HS-5 (cell line): ENCODE data around the gene DNM3.

Experiments
- DNase-seq: peaks from one replicate; pipeline ENCODE4 v3.0.0-alpha.2; 2012; ENCODE audit warnings: low read depth

Gene DNM3

GRCh38 chr1:172397633-172398032 lies 556.3 kb downstream of the DNM3 start:
- no peak for DNase-seq

DNA sequence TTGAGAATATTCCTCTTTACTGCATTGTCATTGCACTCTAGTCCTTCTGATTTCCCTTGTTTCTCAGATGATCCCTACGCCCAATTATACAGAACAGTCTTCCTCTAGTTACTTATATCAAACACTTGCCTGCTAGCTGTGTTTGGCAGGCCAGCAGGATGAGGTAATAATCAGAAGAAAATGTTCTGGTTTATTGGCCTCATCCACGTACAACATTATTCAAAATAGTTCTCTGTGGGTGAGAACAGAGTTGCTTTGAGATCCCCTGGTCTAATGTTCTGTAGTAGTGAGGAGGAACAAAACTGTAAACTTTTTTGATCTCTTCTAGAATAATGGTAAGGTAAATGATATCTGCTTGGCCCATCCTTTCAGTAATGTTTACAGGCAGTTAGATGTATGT lies 556.9 kb downstream of the DNM3 start:
- DNase-seq: no peak

DNA sequence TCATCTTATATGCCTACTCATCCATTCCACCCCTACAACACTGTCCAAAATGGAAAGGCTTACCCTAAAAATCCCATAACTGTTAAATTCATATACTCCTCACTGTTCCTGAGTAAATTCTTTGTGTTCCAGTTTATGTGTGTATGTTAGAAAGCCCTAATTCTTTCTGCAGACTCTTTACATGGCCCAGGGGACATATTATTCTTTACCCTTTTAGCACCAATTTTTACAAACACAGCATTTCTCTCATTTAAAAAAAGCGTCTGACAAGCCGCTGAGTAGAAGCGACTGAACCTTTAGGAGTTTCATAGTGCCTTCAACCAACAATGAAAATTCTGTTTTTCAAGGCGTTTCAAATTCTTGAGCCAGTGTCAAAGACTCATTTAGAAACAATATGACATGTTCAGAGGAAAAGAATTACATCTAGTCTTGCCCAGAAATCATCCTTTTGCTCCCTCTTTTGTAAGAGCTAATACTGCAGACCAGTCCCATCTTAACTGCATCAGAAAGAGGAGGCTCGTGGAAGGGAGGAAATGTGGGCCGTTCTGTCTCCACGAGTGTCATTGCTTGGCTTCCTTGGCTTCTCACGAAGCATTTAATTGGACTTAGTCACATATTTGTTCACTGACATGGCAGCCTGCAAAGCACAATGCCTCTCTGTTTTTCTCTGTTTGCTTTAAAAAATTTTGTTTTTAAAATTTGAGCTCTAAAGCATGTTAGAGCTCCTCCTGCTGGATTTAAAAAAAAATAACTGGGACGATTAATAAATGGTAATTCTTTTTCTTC lies 557.9 kb downstream of the DNM3 start:
- peak; percentile 69 for DNase-seq

- DNase-seq: no peak
These were observed 558.7 kb downstream of the DNM3 start for GRCh38 chr1:172399756-172400721.

- no peak for DNase-seq
These were observed 559.4 kb downstream of the DNM3 start for GRCh38 chr1:172400722-172401105.

DNA sequence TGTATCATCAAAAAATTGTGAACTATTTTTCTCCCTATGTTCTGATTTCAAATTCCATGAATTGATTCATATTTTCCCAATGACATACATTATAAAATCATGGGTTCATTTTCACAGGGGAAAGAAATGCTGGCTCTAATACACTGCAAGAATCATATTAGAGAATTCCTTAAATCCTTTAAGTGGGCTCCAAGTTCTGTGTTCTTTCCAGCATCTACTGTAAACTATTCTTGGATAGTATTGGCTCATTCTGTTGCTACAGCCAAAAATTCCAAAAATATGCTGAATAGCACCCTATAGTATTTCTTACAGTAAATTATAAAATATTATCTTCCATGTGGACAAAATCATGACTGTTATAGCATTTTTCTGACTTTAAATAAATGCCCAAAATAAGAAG lies 560.2 kb downstream of the DNM3 start:
- no peak for DNase-seq

DNA sequence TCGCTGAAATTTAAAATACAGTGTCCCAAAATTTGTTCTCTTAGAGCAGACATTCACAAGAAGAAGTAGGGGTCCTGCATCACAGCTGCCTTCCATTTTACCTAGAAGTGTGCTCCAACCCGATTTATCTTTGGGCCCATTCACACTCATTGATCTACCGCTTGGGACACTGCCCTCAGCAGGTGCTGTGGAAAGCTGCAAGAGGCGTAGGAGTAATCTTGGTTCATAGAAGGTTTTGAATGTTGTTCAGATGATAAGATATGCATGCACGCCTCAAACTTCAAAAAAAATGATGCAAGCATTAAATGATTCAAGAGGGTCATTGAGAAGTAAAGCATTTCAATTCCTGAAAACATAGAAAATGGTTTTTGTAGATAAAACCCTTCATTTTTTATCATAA lies 560.6 kb downstream of the DNM3 start:
- DNase-seq: no peak

DNA sequence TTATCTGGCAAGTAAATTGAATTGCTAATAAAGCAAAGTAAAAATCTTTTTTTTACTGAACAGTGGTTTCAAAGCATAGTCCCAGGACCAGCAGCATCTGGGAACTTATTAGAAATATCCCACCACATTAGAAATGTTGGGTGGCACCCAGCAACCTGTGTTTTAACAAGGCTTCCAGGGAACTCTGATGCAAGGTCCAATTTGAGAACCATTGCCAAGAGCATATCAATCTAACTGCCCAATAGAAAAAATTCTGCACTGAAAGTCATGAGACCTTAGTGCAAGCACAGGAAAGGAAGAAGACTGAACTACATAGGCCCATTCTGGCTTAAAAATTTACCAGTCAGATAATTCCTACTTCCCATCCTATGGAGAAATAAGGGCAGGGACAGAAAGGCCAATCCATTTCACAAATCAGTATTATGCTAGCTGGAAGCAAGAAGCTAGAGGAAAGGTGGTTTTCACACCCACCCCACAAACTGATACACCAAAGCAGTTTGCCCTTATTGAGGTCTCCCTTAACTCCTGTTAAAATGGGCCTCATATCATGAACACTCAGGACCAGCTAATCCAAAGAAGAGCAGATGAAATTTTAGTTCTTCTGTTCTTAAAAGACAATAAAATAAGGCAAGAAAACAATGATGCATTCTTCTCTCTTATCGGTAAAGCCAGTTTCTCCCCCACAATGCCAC lies 561.7 kb downstream of the DNM3 start:
- no peak for DNase-seq

DNA sequence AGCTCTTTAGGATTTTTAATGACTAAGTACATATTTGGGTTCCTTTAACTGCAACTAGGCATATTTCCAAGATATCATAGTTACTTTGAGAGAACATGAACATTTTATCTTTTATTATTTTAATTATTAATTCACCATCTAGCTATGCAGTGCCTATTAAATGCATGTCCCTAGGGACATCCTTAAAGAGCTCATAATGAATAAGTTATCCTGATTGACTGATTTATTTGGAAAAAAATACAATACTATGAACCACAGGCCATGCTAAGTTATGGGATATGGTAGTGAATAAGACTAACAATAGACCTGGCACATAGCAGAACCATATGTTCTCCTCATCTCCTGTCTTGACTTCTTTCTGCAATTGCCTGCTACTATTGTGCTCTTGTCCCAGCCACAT lies 562.8 kb downstream of the DNM3 start:
- no peak for DNase-seq

DNA sequence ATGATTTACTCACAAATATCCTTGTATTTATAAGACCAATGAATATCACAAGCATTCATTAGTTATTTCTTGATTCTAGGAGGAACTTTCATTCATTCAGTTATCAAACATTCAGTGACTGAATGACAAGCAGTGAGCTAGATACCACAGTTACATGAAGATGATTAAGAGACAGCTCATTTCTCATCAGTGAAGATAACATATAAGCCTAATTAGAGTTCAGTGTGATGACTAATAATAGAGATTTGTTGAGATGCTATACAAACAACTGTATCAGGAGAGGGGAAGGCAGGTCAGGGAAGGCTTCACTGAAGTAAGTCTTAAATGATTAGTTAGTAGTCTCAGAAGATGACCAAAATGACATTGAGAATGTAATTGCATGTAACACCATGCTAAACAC lies 564.6 kb downstream of the DNM3 start:
- DNase-seq: no peak

DNA sequence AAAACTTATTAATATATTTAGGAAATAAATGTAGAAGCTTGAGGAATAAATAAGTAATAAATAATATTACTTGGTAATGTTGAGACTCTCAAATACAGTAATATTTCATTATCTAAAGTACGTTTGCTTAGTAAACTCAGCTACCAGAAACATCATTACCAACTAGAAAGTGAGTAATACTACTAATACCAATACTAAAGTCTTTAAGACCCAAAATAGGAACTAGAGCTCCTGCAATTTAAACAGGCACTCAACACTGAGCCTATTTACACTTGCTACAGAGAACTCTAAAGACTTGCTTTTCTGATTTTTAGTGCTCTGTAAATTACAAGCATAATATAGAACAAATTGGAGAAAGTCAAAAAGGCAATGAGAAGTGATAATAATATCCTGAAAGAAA lies 565.7 kb downstream of the DNM3 start:
- no peak for DNase-seq

DNA sequence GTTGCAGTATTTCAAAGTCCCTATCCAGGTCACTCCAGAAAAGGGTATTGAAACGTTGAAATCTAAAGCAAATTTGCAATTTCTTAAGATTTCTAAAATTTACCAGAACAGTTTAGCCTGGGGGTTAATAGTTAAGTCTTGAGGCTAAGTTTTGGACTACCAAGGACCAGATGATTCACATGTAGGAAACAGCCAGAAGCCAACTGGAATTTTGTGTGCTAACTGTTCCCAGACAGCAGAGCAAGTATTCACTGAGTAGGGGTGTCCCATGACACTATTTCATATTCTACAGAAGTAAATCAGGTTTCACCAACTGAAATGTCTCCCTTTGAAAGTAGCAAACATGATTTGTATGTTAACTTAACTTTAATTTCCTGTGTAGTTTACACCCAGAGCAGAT lies 567.7 kb downstream of the DNM3 start:
- no peak for DNase-seq

GRCh38 chr1:172410027-172410426 lies 568.7 kb downstream of the DNM3 start:
- no peak for DNase-seq

DNA sequence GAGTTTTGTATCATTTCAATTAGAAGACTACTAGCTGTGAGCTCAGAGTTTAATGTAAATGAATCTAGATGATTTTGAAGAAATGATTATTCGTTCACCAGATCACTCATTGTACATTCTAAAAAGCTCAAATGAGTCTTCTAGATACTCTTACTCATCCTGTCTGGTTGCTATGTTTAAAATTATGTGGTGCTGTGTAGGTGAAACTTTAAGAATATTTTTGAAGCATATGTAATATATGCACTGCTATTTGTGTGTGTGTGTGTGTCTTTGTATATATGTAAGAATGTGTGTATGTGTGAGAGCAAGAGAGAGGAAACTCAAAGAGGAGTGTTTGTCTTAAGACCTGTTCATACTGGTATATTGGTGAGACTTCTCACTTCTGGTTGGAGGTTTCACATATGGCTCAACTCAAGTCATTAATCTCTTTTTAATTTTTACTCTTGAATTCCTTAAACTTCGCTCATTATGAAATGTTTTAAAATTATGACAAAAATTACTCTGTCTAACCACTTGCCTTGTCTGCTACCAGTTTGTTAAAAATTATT lies 570.6 kb downstream of the DNM3 start:
- no peak for DNase-seq

GRCh38 chr1:172414331-172414730 lies 573.0 kb downstream of the DNM3 start:
- no peak for DNase-seq

DNA sequence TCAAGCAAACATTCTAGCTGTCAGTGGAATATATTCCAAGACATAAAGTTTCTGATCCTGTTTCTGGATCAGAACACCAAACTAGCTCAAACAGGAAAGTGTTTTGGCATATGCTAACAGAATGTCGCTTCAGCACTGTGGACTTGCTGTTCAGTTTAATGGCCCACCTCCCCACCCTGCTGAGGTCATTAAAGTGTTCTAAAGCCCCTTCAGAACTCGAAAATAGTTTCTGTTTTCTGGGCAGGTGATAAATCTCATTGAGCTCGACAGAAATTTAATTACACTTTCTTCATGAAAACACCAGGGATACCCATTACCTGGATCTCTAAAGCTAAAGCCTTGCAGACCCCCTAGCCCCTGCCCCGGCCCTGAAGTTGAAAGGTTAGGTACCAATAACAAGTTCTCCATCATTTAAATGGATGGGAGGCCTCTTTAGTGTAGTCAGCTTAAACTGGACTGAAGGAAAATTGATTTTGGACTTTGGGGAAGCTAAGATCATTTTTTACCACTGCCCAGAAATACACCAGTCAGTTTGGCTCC lies 575.3 kb downstream of the DNM3 start:
- DNase-seq: no peak

DNA sequence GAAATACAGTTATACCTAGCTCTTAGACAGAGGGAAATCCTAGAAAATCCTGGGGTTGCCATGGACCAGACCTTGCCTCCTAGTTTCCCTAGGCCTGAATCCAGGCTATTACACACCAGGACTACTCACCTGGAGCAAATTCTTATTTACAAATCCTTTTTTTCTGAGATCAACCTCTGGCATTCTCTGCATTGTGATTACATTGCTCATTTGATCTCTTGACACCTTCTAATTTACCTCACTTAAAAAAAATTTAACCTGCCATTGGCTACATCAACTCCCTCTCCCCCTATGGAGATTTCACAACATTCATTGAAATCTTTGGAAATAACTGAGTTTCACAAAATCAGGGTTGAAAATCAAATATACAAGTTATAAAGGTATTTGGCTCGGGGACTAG lies 576.3 kb downstream of the DNM3 start:
- no peak for DNase-seq

DNA sequence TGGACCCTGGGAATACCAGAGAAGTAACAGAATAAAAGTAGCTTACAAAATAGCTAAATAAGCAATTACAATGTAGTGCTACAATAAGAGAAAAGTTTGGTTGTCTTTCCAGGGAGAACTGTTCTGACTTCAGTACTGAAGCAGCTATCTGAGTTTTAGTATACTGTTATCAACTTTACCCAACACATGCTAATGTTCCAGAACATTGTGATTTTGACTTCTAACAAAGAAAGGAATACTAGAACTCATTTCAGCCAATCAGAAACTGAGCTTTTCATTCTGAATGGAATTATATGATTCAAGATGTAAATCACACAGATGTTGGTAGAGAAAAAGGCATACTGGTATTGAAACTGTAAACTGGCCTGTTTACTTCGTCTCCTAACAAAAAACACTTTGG lies 579.1 kb downstream of the DNM3 start, which contains the start of gene C1orf105:
Gene C1orf105, plus strand, starts transcription at position 301 of the 400 bp plus-strand sequence. CDS start 201 bp downstream, outside the sequence.
- DNase-seq: no peak

DNA sequence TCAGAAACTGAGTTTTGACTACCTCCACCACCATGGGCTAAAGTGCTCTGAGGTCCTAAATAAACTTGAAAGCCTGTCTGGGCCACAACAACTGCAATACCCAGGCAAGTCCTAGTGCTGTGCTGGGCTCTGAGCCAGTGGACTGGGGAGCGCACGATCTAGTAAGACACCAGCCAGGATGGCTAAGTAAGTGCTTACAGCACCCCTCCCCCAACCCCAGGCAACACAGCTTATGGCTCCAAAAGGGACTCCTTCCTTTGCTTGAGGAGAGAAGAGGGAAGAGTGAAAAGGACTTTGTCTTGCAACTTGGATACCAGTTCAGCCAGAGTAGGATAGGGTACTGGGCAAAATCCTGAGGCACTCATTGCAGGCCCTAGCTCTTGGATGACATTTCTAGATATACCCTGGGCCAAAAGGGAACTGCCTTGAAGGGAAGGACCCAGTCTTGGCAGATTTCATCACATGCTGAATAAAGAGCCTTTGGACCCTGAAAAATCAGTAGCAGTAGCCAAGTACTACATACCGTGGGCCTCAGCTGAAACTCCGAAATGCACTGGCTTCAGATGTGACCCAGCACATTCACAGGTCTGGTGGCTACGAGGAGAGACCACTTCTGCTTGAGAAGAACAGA lies 580.8 kb downstream of the DNM3 start:
- DNase-seq: no peak

GRCh38 chr1:172423336-172423735 lies 582.0 kb downstream of the DNM3 start:
- DNase-seq: no peak

- no peak for DNase-seq
These were observed 584.0 kb downstream of the DNM3 start for GRCh38 chr1:172425339-172425738.
